IMR-90 (cell line): Measurements from ENCODE around the gene TSKS. TPM values are rescaled to one million over a fixed set of nuclear protein-coding genes. Genes with fewer than 3 reads are reported as not detected.

ENCODE experiments used
- ATAC-seq: fragments of 200-7000 bp; cut with Tn5 transposase; 2 replicates; pipeline ENCODE4 v1.9.1; 2020; ENCODE audit warnings: low read depth, mild to moderate bottlenecking, moderate library complexity
- BruUV-seq: library from RNA; stranded (reverse); fragments of 400-500 nt; replicated peaks from 2 replicates; lab custom pipeline; 2021; lab: Mats Ljungman, UMichigan
- CTCF ChIA-PET: fragments of 300-600 bp; formaldehyde crosslinking; extraction: SDS; loops from one replicate; lab custom pipeline; 2021; ENCODE audit warnings: antibody characterized with exemption; lab: Yijun Ruan, JAX
- POLR2A ChIA-PET: fragments of 300-600 bp; sonication (Branson Sonifier 250); formaldehyde crosslinking; loops from one replicate; lab custom pipeline; 2022; ENCODE audit warnings: antibody characterized with exemption; ENCODE audit not compliant: unreplicated experiment; lab: Charles Lee
- DNase-seq: peaks from one replicate; pipeline ENCODE4 v3.0.0; 2013
- H2AFZ ChIP-seq: replicated peaks from 2 replicates; pipeline ENCODE3; 2013; ENCODE audit warnings: low read length, mild to moderate bottlenecking; ENCODE audit not compliant: poor library complexity
- H2AK5ac ChIP-seq: 2 replicates; pipeline ENCODE4 v1.6.1; 2013; ENCODE audit warnings: low read depth, low read length, inconsistent platforms
- H2AK9ac ChIP-seq: replicated peaks from 2 replicates; pipeline ENCODE3; 2013; ENCODE audit warnings: mild to moderate bottlenecking, low read depth, low read length, moderate library complexity; ENCODE audit not compliant: poor library complexity
- H2BK120ac ChIP-seq: 2 replicates; pipeline ENCODE4 v1.6.1; 2013; ENCODE audit warnings: low read depth, low read length, inconsistent platforms
- H2BK15ac ChIP-seq: 3 replicates; pipeline ENCODE4 v1.6.1; 2013; ENCODE audit warnings: low read depth, low read length, inconsistent platforms
- H2BK20ac ChIP-seq: 2 replicates; pipeline ENCODE4 v1.6.1; 2013; ENCODE audit warnings: low read depth, mild to moderate bottlenecking, inconsistent platforms, low read length, moderate library complexity
- H2BK5ac ChIP-seq: 2 replicates; pipeline ENCODE4 v1.6.1; 2013; ENCODE audit warnings: mild to moderate bottlenecking, low read depth, low read length, inconsistent platforms; ENCODE audit not compliant: poor library complexity, severe bottlenecking
- H3K14ac ChIP-seq: replicated peaks from 2 replicates; pipeline ENCODE4 v1.6.1; 2013; ENCODE audit warnings: low read depth, low read length, inconsistent platforms
- H3K18ac ChIP-seq: 2 replicates; pipeline ENCODE4 v1.6.1; 2013; ENCODE audit warnings: low read depth, low read length, control low read depth
- H3K23ac ChIP-seq: 2 replicates; pipeline ENCODE4 v1.6.1; 2013; ENCODE audit warnings: low read depth, low read length, inconsistent platforms
- H3K27ac ChIP-seq: 2 replicates; pipeline ENCODE4 v1.5.1; 2013; ENCODE audit warnings: mild to moderate bottlenecking, control low read depth, low read length; ENCODE audit not compliant: insufficient read depth
- H3K27me3 ChIP-seq: 2 replicates; pipeline ENCODE4 v1.6.1; 2013; ENCODE audit warnings: low read length; ENCODE audit not compliant: control insufficient read depth, insufficient read depth
- H3K36me3 ChIP-seq: 2 replicates; pipeline ENCODE4 v1.6.1; 2013; ENCODE audit warnings: low read length, mixed read lengths; ENCODE audit not compliant: control insufficient read depth, insufficient read depth
- H3K4ac ChIP-seq: 2 replicates; pipeline ENCODE4 v1.6.1; 2013; ENCODE audit warnings: low read depth, low read length, inconsistent platforms
- H3K4me1 ChIP-seq: 2 replicates; pipeline ENCODE4 v1.6.1; 2013; ENCODE audit warnings: low read length, mixed read lengths; ENCODE audit not compliant: control insufficient read depth, insufficient read depth
- H3K4me2 ChIP-seq: 2 replicates; pipeline ENCODE4 v1.6.1; 2013; ENCODE audit warnings: low read depth, mild to moderate bottlenecking, control low read depth, low read length, moderate library complexity
- H3K4me3 ChIP-seq: 2 replicates; pipeline ENCODE4 v1.5.1; 2013; ENCODE audit warnings: low read depth, mild to moderate bottlenecking, control low read depth, low read length, moderate library complexity; ENCODE audit not compliant: insufficient read depth
- H3K56ac ChIP-seq: 2 replicates; pipeline ENCODE4 v1.6.1; 2013; ENCODE audit warnings: low read length, inconsistent platforms; ENCODE audit not compliant: insufficient read depth; ENCODE audit errors: extremely low read depth
- H3K79me1 ChIP-seq, 2 experiments: 2 replicates each; pipeline ENCODE4 v1.6.1; 2013; ENCODE audit warnings: low read length in 2 of 2, inconsistent platforms in 1 of 2, low read depth in 1 of 2
- H3K9ac ChIP-seq: 2 replicates; pipeline ENCODE4 v1.6.1; 2013; ENCODE audit warnings: low read depth, low read length, control low read depth
- H3K9me1 ChIP-seq: 2 replicates; pipeline ENCODE4 v1.6.1; 2013; ENCODE audit warnings: low read length, inconsistent platforms; ENCODE audit not compliant: insufficient read depth
- H3K9me3 ChIP-seq: 2 replicates; pipeline ENCODE4 v1.6.1; 2013; ENCODE audit warnings: low read length; ENCODE audit not compliant: control insufficient read depth, insufficient read depth
- H4K20me1 ChIP-seq: 2 replicates; pipeline ENCODE4 v1.6.1; 2013; ENCODE audit warnings: low read length, inconsistent platforms; ENCODE audit not compliant: insufficient read depth
- H4K5ac ChIP-seq: 2 replicates; pipeline ENCODE4 v1.6.1; 2013; ENCODE audit warnings: mild to moderate bottlenecking, low read depth, low read length, control low read depth
- H4K8ac ChIP-seq, 2 experiments: 2 replicates each; pipeline ENCODE4 v1.6.1; 2013; ENCODE audit warnings: low read depth in 2 of 2, low read length in 2 of 2, control low read depth in 1 of 2, inconsistent platforms in 1 of 2
- H4K91ac ChIP-seq: 2 replicates; pipeline ENCODE4 v1.6.1; 2013; ENCODE audit warnings: low read depth, low read length, inconsistent platforms; ENCODE audit not compliant: insufficient read depth
- BHLHE40 ChIP-seq: fragments of 150-350 bp; IDR thresholded peaks from 2 replicates; pipeline ENCODE4 v1.6.1; 2016; ENCODE audit warnings: mild to moderate bottlenecking, low read depth, low read length
- WGBS, 2 experiments: methylation state at CpG; one replicate each; pipeline versions ENCODE4 v1.1.5 to v1.1.7; 2013; ENCODE audit warnings: missing lambda C conversion rate in 2 of 2; ENCODE audit not compliant: insufficient read length in 1 of 2; ENCODE audit errors: extremely low coverage in 2 of 2; 5-methylcytosine and 5-hydroxymethylcytosine counted together
- dilution Hi-C: fragments of 300-500 bp; cut with HindIII; formaldehyde crosslinking; loops from one replicate; pipeline ENCODE4 v1.14.3; 2018; ENCODE audit warnings: low sequenced_read_pairs; ENCODE audit not compliant: unreplicated experiment
- in situ Hi-C: fragments of 300-500 bp; cut with MboI; formaldehyde crosslinking; loops from 3 replicates; pipeline ENCODE4 v1.14.3; 2019; ENCODE audit warnings: low sequenced_read_pairs, inconsistent platforms, mixed read lengths
- intact Hi-C: fragments of 100-400 bp; cut with micrococcal nuclease; formaldehyde crosslinking; loops from 2 replicates; pipeline ENCODE4 v1.10.0; 2022
- polyA plus RNA-seq, 3 experiments: library from polyadenylated mRNA; depleted of rRNA; stranded (reverse); fragments of >200 nt; gene quantifications; 2 replicates each; pipeline ENCODE4 v1.2.3, GENCODE V29; 2012; ENCODE audit warnings: low replicate concordance in 1 of 3
- total RNA-seq: library from RNA; depleted of rRNA; stranded (reverse); fragments of >200 nt; gene quantifications from 2 replicates; pipeline ENCODE4 v1.2.3, GENCODE V29; 2012

Gene TSKS
- total and polyA plus RNA-seq, 2 of the 4 experiments (the other 2 are of a cell fraction) = not detected

- H4K20me1 ChIP-seq = no peaks in the 10 kb centered on the region
- H4K5ac ChIP-seq = no peak overlapping the region
- BruUV-seq = no TSS peak
- no peak overlapping the region for H3K56ac ChIP-seq
- DNase-seq (no peak), ATAC-seq (no peak)
- H3K27me3 ChIP-seq = no peaks in the 10 kb centered on the region
- peaks cover 17% of the 10 kb centered on the region for H3K9me1 ChIP-seq
- no peak overlapping the region for H3K23ac ChIP-seq
- H4K8ac ChIP-seq = no peak overlapping the region
- H2BK15ac ChIP-seq = no peak overlapping the region
- no peak overlapping the region for H3K4me3 ChIP-seq
- H3K79me1 ChIP-seq = peaks cover 5 to 21% of the 10 kb centered on the region in 2 experiments; a peak in 2 of 4 replicates
- no peak overlapping the region for H2AFZ ChIP-seq
- in situ Hi-C loops (no loop called here), dilution Hi-C loops (no loop called here), intact Hi-C loops (loop anchor here (10.0 kb wide), 1 partner anchor 97 kb away; no protein-coding TSS in a partner anchor)
- no peak overlapping the region for H3K4ac ChIP-seq
- H3K9ac ChIP-seq = no peak overlapping the region
- no peak overlapping the region for H3K27ac ChIP-seq
- no peak overlapping the region for H4K91ac ChIP-seq
- no peak overlapping the region for H3K14ac ChIP-seq
- no peak overlapping the region for H2BK5ac ChIP-seq
- H2BK20ac ChIP-seq = no peak overlapping the region
- peaks cover 7% of the 10 kb centered on the region; the same call in 1 of the 2 replicates for H3K36me3 ChIP-seq
- POLR2A ChIA-PET = no interaction called here
- H2AK9ac ChIP-seq = peak overlapping the region; percentile 72
- no peak overlapping the region for H2AK5ac ChIP-seq
- no peak overlapping the region for H3K18ac ChIP-seq
- no peak for TF ChIP-seq BHLHE40
- H3K9me3 ChIP-seq = no peaks in the 10 kb centered on the region
- WGBS, 2 experiments = no CpG with 5 or more reads among the region's 6 CpGs
- no peak overlapping the region for H2BK120ac ChIP-seq
- H3K4me2 ChIP-seq = no peak overlapping the region
- CTCF ChIA-PET = no interaction called here
- H3K4me1 ChIP-seq = peaks cover 5% of the 10 kb centered on the region
Measured at GRCh38 chr19:49811328-49811727, 48.2 kb upstream of the TSKS start.
